ENCODE results near the gene PPIB.

- TF ChIP-seq CTCF (conservative IDR thresholded peaks at IDR 0.05; ENCODE audit: low read length): no peak
- no peak for TF ChIP-seq EZH2phosphoT487 (IDR thresholded peaks at IDR 0.05; ENCODE audit: borderline replicate concordance)
Observed at GRCh38 chr15:64141798-64142512, 20.9 kb downstream of the PPIB start.

Measured in Loucy (cell line).